HL-60 (cell line): ENCODE results near the gene CACNA1D.

Experiments used
- CTCF ChIP-seq: IDR thresholded peaks from one replicate; pipeline ENCODE4 v1.5.1; 2011; ENCODE audit warnings: low read length, control low read depth, inconsistent platforms; ENCODE audit not compliant: insufficient read depth
- GABPA ChIP-seq: IDR thresholded peaks from 2 replicates; pipeline ENCODE4 v1.6.1; 2012; ENCODE audit warnings: low read depth
- TF ChIP-seq, protein P1 (sequence below): IDR thresholded peaks from 2 replicates; pipeline ENCODE4 v1.6.1; 2012; ENCODE audit warnings: low read depth; ENCODE audit not compliant: insufficient replicate concordance

GRCh38 chr3:53511246-53511645 lies 16.8 kb downstream of the CACNA1D start:
- TF ChIP-seq, protein P1, sequence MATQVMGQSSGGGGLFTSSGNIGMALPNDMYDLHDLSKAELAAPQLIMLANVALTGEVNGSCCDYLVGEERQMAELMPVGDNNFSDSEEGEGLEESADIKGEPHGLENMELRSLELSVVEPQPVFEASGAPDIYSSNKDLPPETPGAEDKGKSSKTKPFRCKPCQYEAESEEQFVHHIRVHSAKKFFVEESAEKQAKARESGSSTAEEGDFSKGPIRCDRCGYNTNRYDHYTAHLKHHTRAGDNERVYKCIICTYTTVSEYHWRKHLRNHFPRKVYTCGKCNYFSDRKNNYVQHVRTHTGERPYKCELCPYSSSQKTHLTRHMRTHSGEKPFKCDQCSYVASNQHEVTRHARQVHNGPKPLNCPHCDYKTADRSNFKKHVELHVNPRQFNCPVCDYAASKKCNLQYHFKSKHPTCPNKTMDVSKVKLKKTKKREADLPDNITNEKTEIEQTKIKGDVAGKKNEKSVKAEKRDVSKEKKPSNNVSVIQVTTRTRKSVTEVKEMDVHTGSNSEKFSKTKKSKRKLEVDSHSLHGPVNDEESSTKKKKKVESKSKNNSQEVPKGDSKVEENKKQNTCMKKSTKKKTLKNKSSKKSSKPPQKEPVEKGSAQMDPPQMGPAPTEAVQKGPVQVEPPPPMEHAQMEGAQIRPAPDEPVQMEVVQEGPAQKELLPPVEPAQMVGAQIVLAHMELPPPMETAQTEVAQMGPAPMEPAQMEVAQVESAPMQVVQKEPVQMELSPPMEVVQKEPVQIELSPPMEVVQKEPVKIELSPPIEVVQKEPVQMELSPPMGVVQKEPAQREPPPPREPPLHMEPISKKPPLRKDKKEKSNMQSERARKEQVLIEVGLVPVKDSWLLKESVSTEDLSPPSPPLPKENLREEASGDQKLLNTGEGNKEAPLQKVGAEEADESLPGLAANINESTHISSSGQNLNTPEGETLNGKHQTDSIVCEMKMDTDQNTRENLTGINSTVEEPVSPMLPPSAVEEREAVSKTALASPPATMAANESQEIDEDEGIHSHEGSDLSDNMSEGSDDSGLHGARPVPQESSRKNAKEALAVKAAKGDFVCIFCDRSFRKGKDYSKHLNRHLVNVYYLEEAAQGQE: no peak
- TF ChIP-seq CTCF: no peak
- no peak for TF ChIP-seq GABPA
